Stimulated activated naive CD8-positive, alpha-beta T cell treated with anti-CD3 and anti-CD28 coated beads, Interleukin-15, Interleukin-2, amounts not matched to agents 100 U/mL and 50 U/mL, for 24 hours (primary cell): ENCODE measurements around the gene NPC1.
A peak's percentile ranks its signal among the peaks of the same experiment; 100 is the strongest.

Source experiments
- ATAC-seq: fragments of 150-1000 bp; cut with Tn5 transposase; one replicate; pipeline ENCODE4 v1.10.0; 2021
- DNase-seq: peaks from one replicate; pipeline ENCODE4 v3.0.0; 2021

Gene NPC1

DNA sequence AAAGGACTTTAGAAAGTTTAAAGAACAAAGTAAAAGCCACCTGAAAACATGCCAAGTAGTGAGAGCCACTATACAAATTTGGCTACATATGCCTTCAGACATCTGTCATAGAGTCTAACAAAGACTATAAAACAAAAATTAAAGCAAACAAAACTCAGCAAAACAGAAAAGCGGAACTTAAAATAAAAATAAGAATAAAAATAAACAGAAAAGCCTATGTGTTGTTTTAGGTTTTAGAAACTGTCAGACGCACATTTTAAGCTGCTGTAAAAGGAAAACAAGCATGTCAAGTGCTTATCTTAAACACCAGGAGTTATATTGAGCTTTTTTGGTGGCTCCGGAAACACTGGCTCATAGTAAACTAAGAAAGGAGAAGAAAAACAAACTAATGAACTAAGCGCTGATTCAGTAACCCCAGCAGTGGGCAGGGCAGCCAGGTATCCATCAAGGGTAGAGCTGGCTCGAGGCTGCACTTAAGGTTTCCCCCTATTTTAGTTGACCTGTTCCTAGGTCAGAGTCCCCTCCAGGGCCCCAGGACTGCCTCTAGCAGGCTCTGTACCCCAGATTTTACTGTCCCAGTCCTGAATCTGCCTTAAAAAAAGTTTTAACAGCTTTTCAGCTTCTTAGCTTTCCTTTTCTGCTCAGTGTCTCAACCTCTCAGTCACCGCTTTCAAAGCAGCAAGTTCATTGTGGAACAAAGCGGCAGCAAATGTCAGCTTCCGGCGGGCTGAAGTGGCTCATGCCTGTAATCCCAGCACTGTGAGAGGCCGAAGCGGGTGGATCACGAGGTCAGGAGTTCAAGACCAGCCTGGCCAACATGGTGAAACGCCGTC is 98.4 kb downstream of the NPC1 start:
- ATAC-seq (peak; percentile 76), DNase-seq (peak; percentile 44)

GRCh38 chr18:23485386-23485785 is 100.9 kb downstream of the NPC1 start:
- ATAC-seq, result no peak
- no peak for DNase-seq

GRCh38 chr18:23484561-23485182 is 101.6 kb downstream of the NPC1 start:
- no peak for ATAC-seq
- no peak for DNase-seq
